Effector memory CD4-positive, alpha-beta T cell (primary cell): ENCODE measurements around the gene DAD1.

Experiments used
- DNase-seq, 3 donors: peaks; one replicate each; pipeline ENCODE4 v3.0.0-alpha.2; 2020
- H3K27ac ChIP-seq: 2 replicates; pipeline ENCODE4 v1.7.0; 2013; ENCODE audit warnings: mild to moderate bottlenecking, low read length, moderate library complexity; ENCODE audit not compliant: insufficient read depth, poor library complexity, severe bottlenecking
- H3K27me3 ChIP-seq: replicated peaks from 2 replicates; pipeline ENCODE4 v1.7.0; 2013; ENCODE audit warnings: mild to moderate bottlenecking, low read length; ENCODE audit not compliant: insufficient read depth, control insufficient read depth, poor library complexity, severe bottlenecking
- H3K36me3 ChIP-seq: 2 replicates; pipeline ENCODE4 v1.7.0; 2013; ENCODE audit warnings: mild to moderate bottlenecking, low read length, moderate library complexity; ENCODE audit not compliant: control insufficient read depth, insufficient read depth
- H3K4me1 ChIP-seq: 2 replicates; pipeline ENCODE4 v1.7.0; 2013; ENCODE audit warnings: low read length, mild to moderate bottlenecking; ENCODE audit not compliant: control insufficient read depth, insufficient read depth, poor library complexity, severe bottlenecking
- H3K4me3 ChIP-seq: 2 replicates; pipeline ENCODE4 v1.7.0; 2013; ENCODE audit warnings: low read length, low read depth, mild to moderate bottlenecking; ENCODE audit not compliant: insufficient read depth, poor library complexity, severe bottlenecking
- H3K9me3 ChIP-seq: 2 replicates; pipeline ENCODE4 v1.7.0; 2013; ENCODE audit warnings: mild to moderate bottlenecking, low read length, moderate library complexity; ENCODE audit not compliant: control insufficient read depth

DAD1 gene

DNA sequence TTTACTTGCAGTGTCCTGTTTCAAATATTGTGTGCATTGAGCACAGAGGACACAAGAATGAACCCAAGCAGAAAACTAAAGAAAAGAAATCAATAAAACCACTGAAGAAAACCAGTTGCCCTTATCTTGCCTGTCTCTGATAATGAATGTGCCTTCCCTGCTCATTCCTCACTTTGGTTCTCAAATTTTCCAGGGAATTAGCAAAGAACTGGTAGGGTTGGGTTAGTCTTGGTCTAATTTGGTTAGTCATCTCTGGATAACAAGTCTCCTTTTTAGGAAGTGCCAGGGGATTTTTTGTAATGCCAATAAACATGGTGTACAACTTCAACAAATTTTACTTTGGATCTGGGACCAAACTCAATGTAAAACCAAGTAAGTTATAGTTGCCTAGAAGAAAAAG lies 65.7 kb downstream of the DAD1 start:
- DNase-seq: no peak
- H3K9me3 ChIP-seq: no peaks in the 10 kb centered on the region
- peak overlapping the region; percentile 8 for H3K4me3 ChIP-seq
- H3K4me1 ChIP-seq: peaks cover 79% of the 10 kb centered on the region
- no peaks in the 10 kb centered on the region for H3K27me3 ChIP-seq
- peak overlapping the region; percentile 83 for H3K27ac ChIP-seq
- H3K36me3 ChIP-seq: peaks cover 36% of the 10 kb centered on the region

DNA sequence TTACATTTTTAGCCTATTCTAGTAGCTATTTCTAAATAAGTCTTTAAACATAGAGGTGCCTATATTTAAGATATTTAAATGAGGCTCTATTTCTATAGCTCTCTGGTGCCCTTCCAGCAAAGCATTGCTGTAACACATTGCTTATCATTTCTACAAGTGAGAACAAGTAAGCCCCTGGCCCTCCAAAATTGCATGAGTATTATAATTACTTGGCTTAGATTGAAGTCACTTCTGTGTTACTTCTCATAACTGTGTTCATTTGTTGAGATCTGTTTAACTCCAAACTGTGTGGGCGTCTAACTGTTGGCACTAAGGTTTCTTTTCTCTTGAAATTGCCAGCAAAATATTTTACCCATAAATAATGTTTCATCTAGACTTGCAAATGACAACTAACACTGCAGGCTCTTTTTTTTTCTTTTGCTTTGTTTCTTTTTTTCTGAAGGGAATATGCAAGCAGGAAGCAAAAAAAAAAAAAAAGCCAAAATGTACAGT lies 66.5 kb downstream of the DAD1 start:
- Histone ChIP-seq H3K9me3 (no peaks in the 10 kb centered on the region), H3K36me3 (peaks cover 35% of the 10 kb centered on the region), H3K27me3 (no peaks in the 10 kb centered on the region), H3K27ac (peak overlapping the region; percentile 83), H3K4me3 (peak overlapping the region; percentile 8), H3K4me1 (peaks cover 86% of the 10 kb centered on the region)
- no peak for DNase-seq

DNA sequence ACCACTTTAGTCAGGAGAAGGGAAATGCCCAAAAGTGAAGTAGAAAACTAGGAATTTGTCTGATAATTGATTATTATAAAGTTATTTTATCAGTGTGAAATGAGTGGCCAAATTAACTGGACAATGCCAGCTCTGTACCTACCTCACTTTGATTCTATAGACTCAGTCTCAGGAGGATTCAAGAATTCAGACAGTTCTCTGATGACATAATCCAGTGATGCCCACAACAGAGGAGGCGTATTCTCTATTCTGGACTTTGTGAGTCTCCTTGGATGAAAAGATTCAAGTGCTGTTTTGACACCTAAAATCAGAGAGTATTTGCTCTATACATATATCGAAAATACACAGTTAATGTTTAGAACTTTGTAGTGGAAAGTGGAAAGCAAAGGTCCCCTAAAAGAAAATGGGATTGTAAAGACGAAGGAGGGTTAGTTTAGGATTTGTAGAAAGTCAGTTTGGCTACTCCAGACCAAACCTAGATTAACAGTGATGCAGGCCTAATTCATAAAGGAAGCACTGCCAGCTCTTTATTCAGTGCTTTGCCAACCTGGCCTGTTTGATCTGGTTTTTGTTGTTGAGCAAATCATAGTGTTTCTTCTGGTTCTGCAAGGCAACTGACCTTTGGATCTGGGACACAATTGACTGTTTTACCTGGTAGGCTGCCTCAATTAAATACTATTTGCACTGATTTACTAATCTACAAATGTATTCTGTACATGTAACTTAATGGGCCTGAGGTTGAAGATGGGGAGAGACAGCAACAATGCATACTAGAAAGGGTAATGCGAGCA lies 67.4 kb downstream of the DAD1 start:
- Histone ChIP-seq H3K9me3 (no peaks in the 10 kb centered on the region), H3K27ac (peak overlapping the region; percentile 83), H3K36me3 (peaks cover 28% of the 10 kb centered on the region), H3K4me3 (peak overlapping the region; percentile 8), H3K4me1 (peaks cover 87% of the 10 kb centered on the region), H3K27me3 (no peaks in the 10 kb centered on the region)
- no peak for DNase-seq

- Histone ChIP-seq H3K27ac (peak overlapping the region; percentile 83), H3K36me3 (peaks cover 28% of the 10 kb centered on the region), H3K4me3 (peak overlapping the region; percentile 8), H3K27me3 (no peaks in the 10 kb centered on the region), H3K9me3 (no peaks in the 10 kb centered on the region), H3K4me1 (peaks cover 85% of the 10 kb centered on the region)
- no peak for DNase-seq
Observed at GRCh38 chr14:22520796-22521195, 68.2 kb downstream of the DAD1 start.

- no peaks in the 10 kb centered on the region for H3K27me3 ChIP-seq
- no peak for DNase-seq
- H3K27ac ChIP-seq: peak overlapping the region; percentile 83
- H3K36me3 ChIP-seq: peaks cover 24% of the 10 kb centered on the region
- no peaks in the 10 kb centered on the region for H3K9me3 ChIP-seq
- H3K4me3 ChIP-seq: peak overlapping the region; percentile 8
- peaks cover 85% of the 10 kb centered on the region for H3K4me1 ChIP-seq
Observed at GRCh38 chr14:22519877-22520685, 68.9 kb downstream of the DAD1 start.

- DNase-seq: no peak
- Histone ChIP-seq H3K9me3 (no peaks in the 10 kb centered on the region), H3K27ac (peak overlapping the region; percentile 83), H3K36me3 (peaks cover 26% of the 10 kb centered on the region), H3K4me1 (peaks cover 91% of the 10 kb centered on the region), H3K4me3 (peak overlapping the region; percentile 47), H3K27me3 (no peaks in the 10 kb centered on the region)
Observed at GRCh38 chr14:22518073-22518472, 71.0 kb downstream of the DAD1 start.

GRCh38 chr14:22517117-22517720 lies 71.8 kb downstream of the DAD1 start:
- H3K4me1 ChIP-seq: peaks cover 91% of the 10 kb centered on the region
- DNase-seq: no peak
- no peaks in the 10 kb centered on the region for H3K9me3 ChIP-seq
- peaks cover 23% of the 10 kb centered on the region for H3K36me3 ChIP-seq
- H3K4me3 ChIP-seq: peak overlapping the region; percentile 47
- H3K27ac ChIP-seq: peak overlapping the region; percentile 83
- H3K27me3 ChIP-seq: no peaks in the 10 kb centered on the region

DNA sequence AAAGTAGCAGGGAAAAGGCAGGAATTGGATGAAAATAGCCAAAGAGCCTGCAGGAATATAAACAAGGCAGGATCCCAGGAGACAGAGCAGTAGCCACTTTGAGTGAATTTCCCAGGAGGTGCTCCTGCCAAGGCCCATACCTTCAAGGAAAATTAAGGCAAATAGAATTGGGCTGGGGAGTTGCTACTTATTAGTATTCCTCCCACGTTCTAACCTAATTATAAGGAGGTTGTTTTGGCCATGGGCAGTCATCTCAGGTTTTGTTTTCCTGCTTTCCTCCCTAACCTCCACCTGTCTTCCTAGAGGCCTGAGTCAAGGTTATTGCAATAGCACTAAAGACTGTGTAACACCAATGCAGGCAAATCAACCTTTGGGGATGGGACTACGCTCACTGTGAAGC lies 73.1 kb downstream of the DAD1 start:
- H3K36me3 ChIP-seq: peaks cover 17% of the 10 kb centered on the region
- H3K27me3 ChIP-seq: no peaks in the 10 kb centered on the region
- peak overlapping the region; percentile 83 for H3K27ac ChIP-seq
- peaks cover 90% of the 10 kb centered on the region for H3K4me1 ChIP-seq
- peak overlapping the region; percentile 36 for H3K4me3 ChIP-seq
- DNase-seq: no peak
- H3K9me3 ChIP-seq: no peaks in the 10 kb centered on the region
